Calu3 (cell line): ENCODE data around the gene CYP4A11. TPM values are rescaled to one million over a fixed set of nuclear protein-coding genes. Genes with fewer than 3 reads are reported as not detected.
"Not testable (repeated sequence)": the region's sequence is repeated elsewhere in the genome, so short reads cannot be mapped to it uniquely, and the experiment has no call there.

ENCODE experiments used
- BruUV-seq: library from RNA; stranded (reverse); fragments of 400-500 nt; replicated peaks from 2 replicates; lab custom pipeline; 2021; lab: Mats Ljungman, UMichigan
- CTCF ChIA-PET: fragments of 300-600 bp; sonication (Branson Sonifier 250); formaldehyde crosslinking; loops from one replicate; lab custom pipeline; 2022; ENCODE audit warnings: antibody characterized with exemption; lab: Charles Lee
- DNase-seq: peaks from one replicate; pipeline ENCODE4 v3.0.0; 2022
- H3K27ac Mint-ChIP-seq: one replicate; pipeline ENCODE4 v1.8.0; 2022; ENCODE audit warnings: mixed read lengths; ENCODE audit not compliant: unreplicated experiment
- H3K27me3 Mint-ChIP-seq: one replicate; pipeline ENCODE4 v1.8.0; 2022; ENCODE audit warnings: mixed read lengths; ENCODE audit not compliant: unreplicated experiment
- H3K36me3 Mint-ChIP-seq: one replicate; pipeline ENCODE4 v1.8.0; 2022; ENCODE audit warnings: mild to moderate bottlenecking, moderate library complexity, mixed read lengths; ENCODE audit not compliant: insufficient read depth, unreplicated experiment
- H3K4me1 Mint-ChIP-seq: one replicate; pipeline ENCODE4 v1.8.0; 2022; ENCODE audit warnings: mild to moderate bottlenecking, low read depth, mixed read lengths; ENCODE audit not compliant: unreplicated experiment
- H3K4me3 Mint-ChIP-seq: one replicate; pipeline ENCODE4 v1.8.0; 2022; ENCODE audit warnings: mild to moderate bottlenecking, low read depth, moderate library complexity, mixed read lengths; ENCODE audit not compliant: unreplicated experiment
- H3K9me3 Mint-ChIP-seq: one replicate; pipeline ENCODE4 v1.8.0; 2022; ENCODE audit warnings: low read depth, mixed read lengths; ENCODE audit not compliant: unreplicated experiment
- CTCF ChIP-seq: fragments of 200-600 bp; IDR thresholded peaks from one replicate; pipeline ENCODE4 v1.8.0; 2022; ENCODE audit warnings: antibody characterized with exemption; ENCODE audit not compliant: unreplicated experiment
- intact Hi-C: fragments of 100-400 bp; cut with micrococcal nuclease; formaldehyde crosslinking; loops from one replicate; pipeline ENCODE4 v1.10.0; 2022; ENCODE audit not compliant: unreplicated experiment
- total RNA-seq: library from RNA; stranded (reverse); gene quantifications from 2 replicates; pipeline ENCODE4 v1.2.3, GENCODE V29; 2022

The CYP4A11 gene
- total RNA-seq, 1 experiment from 2014 or later, result not detected

- no peak overlapping the region for H3K27ac Mint-ChIP-seq
- H3K27me3 Mint-ChIP-seq, result peaks cover 52% of the 10 kb centered on the region
- no peak for TF ChIP-seq CTCF
- no peak for DNase-seq
- H3K9me3 Mint-ChIP-seq, result no peaks in the 10 kb centered on the region
- intact Hi-C loops, result no loop called here
- H3K4me1 Mint-ChIP-seq, result no peaks in the 10 kb centered on the region
- CTCF ChIA-PET, result interaction anchor here (0.7 kb wide), 1 partner anchor 134 kb away, joined by 3 read pairs; no protein-coding TSS in a partner anchor
- no peaks in the 10 kb centered on the region for H3K36me3 Mint-ChIP-seq
- no TSS peak for BruUV-seq
- H3K4me3 Mint-ChIP-seq, result no peak overlapping the region
These were observed 4.5 kb downstream of the CYP4A11 start for GRCh38 chr1:46936788-46937187.

GRCh38 chr1:46934852-46935251 lies 6.4 kb downstream of the CYP4A11 start:
- CTCF ChIA-PET, result interaction anchor here (0.6 kb wide), 1 partner anchor 1087 kb away, joined by 4 read pairs; no protein-coding TSS in a partner anchor
- H3K4me3 Mint-ChIP-seq, H3K27ac Mint-ChIP-seq, H3K4me1 Mint-ChIP-seq, intact Hi-C loops, BruUV-seq, H3K9me3 Mint-ChIP-seq, H3K36me3 Mint-ChIP-seq: not testable (repeated sequence)
- peaks cover 62% of the 10 kb centered on the region for H3K27me3 Mint-ChIP-seq
- DNase-seq, result peak; percentile 41
- TF ChIP-seq CTCF, result peak; percentile 54

GRCh38 chr1:46932020-46932419 lies 9.3 kb downstream of the CYP4A11 start:
- H3K27ac Mint-ChIP-seq, H3K36me3 Mint-ChIP-seq, H3K4me1 Mint-ChIP-seq, H3K4me3 Mint-ChIP-seq, DNase-seq, BruUV-seq, intact Hi-C loops, H3K9me3 Mint-ChIP-seq: not testable (repeated sequence)
- CTCF ChIA-PET, result interaction anchor here (0.6 kb wide), 1 partner anchor 172 kb away, joined by 3 read pairs; no protein-coding TSS in a partner anchor
- peaks cover 68% of the 10 kb centered on the region for H3K27me3 Mint-ChIP-seq

- no peaks in the 10 kb centered on the region for H3K4me1 Mint-ChIP-seq
- no peak overlapping the region for H3K27ac Mint-ChIP-seq
- intact Hi-C loops, result no loop called here
- no peak overlapping the region for H3K4me3 Mint-ChIP-seq
- H3K36me3 Mint-ChIP-seq, result no peaks in the 10 kb centered on the region
- CTCF ChIA-PET, result interaction anchor here (0.6 kb wide), 1 partner anchor 172 kb away, joined by 3 read pairs; no protein-coding TSS in a partner anchor
- H3K27me3 Mint-ChIP-seq, result peaks cover 68% of the 10 kb centered on the region
- TF ChIP-seq CTCF, result no peak
- BruUV-seq, result no TSS peak
- no peak for DNase-seq
- peaks cover 3% of the 10 kb centered on the region for H3K9me3 Mint-ChIP-seq
These were observed 10.1 kb downstream of the CYP4A11 start for GRCh38 chr1:46931151-46931550.

GRCh38 chr1:46927249-46927835 lies 13.9 kb downstream of the CYP4A11 start:
- no peak for DNase-seq
- peaks cover 95% of the 10 kb centered on the region for H3K27me3 Mint-ChIP-seq
- CTCF ChIA-PET, result no interaction called here
- H3K27ac Mint-ChIP-seq, result no peak overlapping the region
- intact Hi-C loops, result loop anchor here (5.0 kb wide), 1 partner anchor 220 kb away; no protein-coding TSS in a partner anchor
- no peak overlapping the region for H3K4me3 Mint-ChIP-seq
- BruUV-seq, result no TSS peak
- H3K36me3 Mint-ChIP-seq, result no peaks in the 10 kb centered on the region
- no peaks in the 10 kb centered on the region for H3K4me1 Mint-ChIP-seq
- TF ChIP-seq CTCF, result no peak
- peaks cover 13% of the 10 kb centered on the region for H3K9me3 Mint-ChIP-seq
